K562 (cell line): ENCODE results near the gene ABCA3. TPM values are rescaled to one million over a fixed set of nuclear protein-coding genes. Genes with fewer than 3 reads are reported as not detected.
A peak's percentile ranks its signal among the peaks of the same experiment; 100 is the strongest.

Experiments used
- ATAC-seq: fragments of 200-7000 bp; cut with Tn5 transposase; 3 replicates; pipeline ENCODE4 v1.9.1; 2020; ENCODE audit warnings: moderate library complexity
- BruUV-seq: library from RNA; stranded (reverse); fragments of 400-500 nt; replicated peaks from 2 replicates; lab custom pipeline; 2021; lab: Mats Ljungman, UMichigan
- CTCF ChIA-PET: fragments of 300-600 bp; formaldehyde crosslinking; extraction: SDS; loops from one replicate; lab custom pipeline; 2021; ENCODE audit warnings: low intra/inter-chr PET ratio; lab: Yijun Ruan, JAX
- POLR2A ChIA-PET: fragments of 300-600, 350-650 bp; sonication (Branson Sonifier 250); formaldehyde crosslinking; extraction: SDS; loops from one replicate; lab custom pipeline; 2021; ENCODE audit warnings: antibody characterized with exemption, inconsistent platforms; lab: Yijun Ruan, JAX
- DNase-seq, 4 experiments: peaks; one replicate each; pipeline versions ENCODE4 v3.0.0 to v3.0.0-alpha.2; 2011 to 2018; ENCODE audit warnings: low spot score in 3 of 4, mixed read lengths in 3 of 4; ENCODE audit errors: extremely low read depth in 1 of 4
- FAIRE-seq: peaks from 2 replicates; lab custom pipeline; 2011; peaks lifted over from hg19 to GRCh38; lab: Jason Lieb, UNC
- H2AFZ ChIP-seq: 2 replicates; pipeline ENCODE4 v1.6.0; 2011; ENCODE audit warnings: low read depth, low read length, control low read depth, inconsistent platforms
- H3K27ac ChIP-seq: fragments of 200-600 bp; 3 replicates; pipeline ENCODE4 v1.8.0; 2011; ENCODE audit warnings: low read depth, mild to moderate bottlenecking, control low read depth, inconsistent platforms, low read length, moderate library complexity, mixed read lengths; ENCODE audit errors: extremely low read depth
- H3K27me3 ChIP-seq, 2 experiments: fragments of 300-600 bp in 1 of 2; 2 replicates in 1 of 2; 3 replicates in 1 of 2; pipeline versions ENCODE4 v1.6.0 to v1.8.0; 2011; ENCODE audit warnings: inconsistent platforms in 2 of 2, low read length in 2 of 2, mild to moderate bottlenecking in 1 of 2, mixed read lengths in 1 of 2, moderate library complexity in 1 of 2; ENCODE audit not compliant: control insufficient read depth in 2 of 2, insufficient read depth in 2 of 2
- H3K36me3 ChIP-seq: fragments of 300-600 bp; 3 replicates; pipeline ENCODE4 v1.8.0; 2011; ENCODE audit warnings: mild to moderate bottlenecking, low read length, inconsistent platforms; ENCODE audit not compliant: control insufficient read depth, insufficient read depth
- H3K4me1 ChIP-seq, 2 experiments: fragments of 200-600 bp in 1 of 2; replicated peaks in 1 of 2; 2 replicates in 1 of 2; 3 replicates in 1 of 2; pipeline versions ENCODE4 v1.5.1 to v1.8.0; 2011; ENCODE audit warnings: inconsistent platforms in 2 of 2, low read length in 2 of 2, mild to moderate bottlenecking in 1 of 2, mixed read lengths in 1 of 2, moderate library complexity in 1 of 2; ENCODE audit not compliant: control insufficient read depth in 2 of 2, insufficient read depth in 2 of 2
- H3K4me2 ChIP-seq: 2 replicates; pipeline ENCODE4 v1.6.1; 2011; ENCODE audit warnings: low read length, control low read depth, inconsistent platforms, mixed read lengths; ENCODE audit not compliant: insufficient read depth
- H3K4me3 ChIP-seq: fragments of 200-600 bp; sonication (generic), shearing (Covaris generic); 2 replicates; pipeline ENCODE4 v1.5.1; 2016; ENCODE audit warnings: control low read depth, inconsistent platforms
- H3K79me2 ChIP-seq: fragments of 200-600 bp; 3 replicates; pipeline ENCODE4 v1.8.0; 2011; ENCODE audit warnings: low read length, inconsistent platforms; ENCODE audit not compliant: control insufficient read depth, insufficient read depth
- H3K9ac ChIP-seq, 2 experiments: 2 replicates each; pipeline versions ENCODE4 v1.6.0 to v1.6.1; 2011; ENCODE audit warnings: low read depth in 2 of 2, low read length in 2 of 2, control low read depth in 1 of 2, inconsistent platforms in 1 of 2, mild to moderate bottlenecking in 1 of 2, mixed read lengths in 1 of 2; ENCODE audit not compliant: insufficient read depth in 1 of 2
- H3K9me1 ChIP-seq: one replicate; pipeline ENCODE4 v1.6.0; 2011; ENCODE audit warnings: inconsistent platforms, mild to moderate bottlenecking, low read length, moderate library complexity; ENCODE audit not compliant: control insufficient read depth, insufficient read depth
- H3K9me3 ChIP-seq: replicated peaks from 2 replicates; pipeline ENCODE4 v1.5.1; 2011; ENCODE audit warnings: low read depth, low read length, inconsistent platforms; ENCODE audit not compliant: control insufficient read depth, insufficient read depth
- H4K20me1 ChIP-seq: replicated peaks from 2 replicates; pipeline ENCODE4 v1.6.1; 2011; ENCODE audit warnings: low read length, inconsistent platforms, mixed read lengths; ENCODE audit not compliant: control insufficient read depth, insufficient read depth
- DMBX1 ChIP-seq: fragments of 250-450 bp; sonication (Bioruptor Pico); IDR thresholded peaks from 2 replicates; pipeline ENCODE4 v1.8.0; 2022; ENCODE audit warnings: inconsistent platforms, mild to moderate bottlenecking, moderate library complexity, borderline replicate concordance
- DPF2 ChIP-seq: fragments of 450-650 bp; IDR thresholded peaks from 2 replicates; pipeline ENCODE4 v1.6.1; 2016
- MEIS2 ChIP-seq: fragments of 450-650 bp; IDR thresholded peaks from 2 replicates; pipeline ENCODE4 v1.6.1; 2014; ENCODE audit warnings: mild to moderate bottlenecking; ENCODE audit not compliant: partially characterized antibody
- TAL1 ChIP-seq: fragments of 450-650 bp; IDR thresholded peaks from 2 replicates; pipeline ENCODE4 v1.6.1; 2016; ENCODE audit warnings: mild to moderate bottlenecking
- WGBS: fragments of 100-300 bp; shearing (Covaris generic); methylation state at CpG from one replicate; pipeline ENCODE4 v1.1.6; 2016; ENCODE audit warnings: low coverage, mixed read lengths; ENCODE audit not compliant: insufficient coverage; ENCODE audit errors: missing lambda C conversion rate; 5-methylcytosine and 5-hydroxymethylcytosine counted together
- in situ Hi-C: fragments of 300-500 bp; cut with MboI; formaldehyde crosslinking; loops from 4 replicates; pipeline ENCODE4 v1.15.0; 2018; ENCODE audit warnings: inconsistent platforms, mixed read lengths
- intact Hi-C: fragments of 100-400 bp; cut with micrococcal nuclease; formaldehyde crosslinking; loops from 2 replicates; pipeline ENCODE4 v1.14.2; 2022
- polyA plus RNA-seq, 8 experiments: library from polyadenylated mRNA; depleted of rRNA in 4 of 8; stranded (reverse) in 5 of 8; unstranded in 3 of 8; fragments of >200 nt; fragmentation: Nextera tagmentation in 2 of 8; fragmentation: Illumina TruSeq in 1 of 8; extraction: Ambion mirVana in 2 of 8; extraction: Trizol in 1 of 8; gene quantifications; 2 replicates each; pipeline versions ENCODE4 v1.2.1 to v1.2.3, GENCODE V29; 2011 to 2014; ENCODE audit warnings: inconsistent platforms in 1 of 8, missing spikeins in 1 of 8
- total RNA-seq, 7 experiments: library from RNA; depleted of rRNA in 6 of 7; stranded (reverse); fragments of >200 nt in 6 of 7; fragmentation: Illumina TruSeq in 2 of 7; extraction: Trizol in 2 of 7; gene quantifications; 2 replicates each; pipeline versions ENCODE4 v1.2.1 to v1.2.3, GENCODE V29; 2011 to 2021; ENCODE audit warnings: low replicate concordance in 1 of 7

The ABCA3 gene
- total and polyA plus RNA-seq, 9 of the 15 experiments (the other 6 are each of a cell fraction or from before 2014, with no cell fraction given), result 0.66 to 23.7 (median 6.9) TPM

DNA sequence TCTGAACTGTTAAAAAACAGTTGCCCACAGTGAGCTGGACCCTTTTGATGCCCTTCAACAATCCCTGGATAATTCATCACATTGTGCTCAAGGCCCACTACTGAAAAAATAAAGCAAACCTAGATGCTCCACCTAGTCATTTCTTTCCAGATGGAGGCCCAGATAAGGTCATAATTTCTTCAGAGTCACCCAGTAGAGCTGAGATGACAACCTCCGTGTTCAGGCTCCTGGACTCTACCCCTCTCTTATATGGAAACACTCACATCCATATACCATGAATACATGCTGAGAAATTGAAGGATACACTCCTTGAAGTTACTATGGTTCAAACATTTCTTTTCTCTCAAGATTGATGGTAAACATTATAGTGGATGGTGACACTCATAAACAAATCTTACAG is 2.7 kb upstream of the ABCA3 start:
- Histone ChIP-seq H3K4me3 (no peak overlapping the region), H3K9ac (no peak overlapping the region), H3K4me2 (no peak overlapping the region), H3K4me1 (peaks cover 19 to 35% of the 10 kb centered on the region in 2 experiments), H3K79me2 (peaks cover 21% of the 10 kb centered on the region), H3K36me3 (peaks cover 6% of the 10 kb centered on the region; the same call in 1 of the 3 replicates), H4K20me1 (no peaks in the 10 kb centered on the region), H3K9me1 (no peaks in the 10 kb centered on the region), H3K9me3 (no peaks in the 10 kb centered on the region), H3K27ac (no peak overlapping the region), H2AFZ (no peak overlapping the region), H3K27me3 (no peaks in the 10 kb centered on the region)
- no TSS peak for BruUV-seq
- TF ChIP-seq MEIS2 (peak; percentile 20), DPF2 (0 out of 2 replicates have a peak, but pooled peaks have one; percentile 26), TAL1 (peak; percentile 23; the same call in 1 of the 2 replicates), DMBX1 (no peak)
- intact Hi-C loops (loop anchor here (10.0 kb wide), 1 partner anchor 162 kb away; no protein-coding TSS in a partner anchor), in situ Hi-C loops (no loop called here)
- CTCF ChIA-PET, result no interaction called here
- WGBS, result 0% methylated on average over 1 of the region's 1 CpG
- ATAC-seq (no peak), FAIRE-seq (no peak), DNase-seq (peak in 3 of 4 experiments; percentile 37 to 44 (median 38))
- POLR2A ChIA-PET, result interaction anchor here (0.6 to 1.6 kb wide), 3 partner anchors 11 to 1274 kb away, joined by 3 to 6 read pairs (median 3); no protein-coding TSS in a partner anchor
